NCI-H1436 treated with DMSO at 0.1 percent for 48 hours (cell line): ENCODE results near the gene ACAP3.

Experiments
- DNase-seq: peaks from one replicate; lab custom pipeline; 2025; lab: John Stamatoyannopoulos, UW

The ACAP3 gene, protein sequence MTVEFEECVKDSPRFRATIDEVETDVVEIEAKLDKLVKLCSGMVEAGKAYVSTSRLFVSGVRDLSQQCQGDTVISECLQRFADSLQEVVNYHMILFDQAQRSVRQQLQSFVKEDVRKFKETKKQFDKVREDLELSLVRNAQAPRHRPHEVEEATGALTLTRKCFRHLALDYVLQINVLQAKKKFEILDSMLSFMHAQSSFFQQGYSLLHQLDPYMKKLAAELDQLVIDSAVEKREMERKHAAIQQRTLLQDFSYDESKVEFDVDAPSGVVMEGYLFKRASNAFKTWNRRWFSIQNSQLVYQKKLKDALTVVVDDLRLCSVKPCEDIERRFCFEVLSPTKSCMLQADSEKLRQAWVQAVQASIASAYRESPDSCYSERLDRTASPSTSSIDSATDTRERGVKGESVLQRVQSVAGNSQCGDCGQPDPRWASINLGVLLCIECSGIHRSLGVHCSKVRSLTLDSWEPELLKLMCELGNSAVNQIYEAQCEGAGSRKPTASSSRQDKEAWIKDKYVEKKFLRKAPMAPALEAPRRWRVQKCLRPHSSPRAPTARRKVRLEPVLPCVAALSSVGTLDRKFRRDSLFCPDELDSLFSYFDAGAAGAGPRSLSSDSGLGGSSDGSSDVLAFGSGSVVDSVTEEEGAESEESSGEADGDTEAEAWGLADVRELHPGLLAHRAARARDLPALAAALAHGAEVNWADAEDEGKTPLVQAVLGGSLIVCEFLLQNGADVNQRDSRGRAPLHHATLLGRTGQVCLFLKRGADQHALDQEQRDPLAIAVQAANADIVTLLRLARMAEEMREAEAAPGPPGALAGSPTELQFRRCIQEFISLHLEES

DNA sequence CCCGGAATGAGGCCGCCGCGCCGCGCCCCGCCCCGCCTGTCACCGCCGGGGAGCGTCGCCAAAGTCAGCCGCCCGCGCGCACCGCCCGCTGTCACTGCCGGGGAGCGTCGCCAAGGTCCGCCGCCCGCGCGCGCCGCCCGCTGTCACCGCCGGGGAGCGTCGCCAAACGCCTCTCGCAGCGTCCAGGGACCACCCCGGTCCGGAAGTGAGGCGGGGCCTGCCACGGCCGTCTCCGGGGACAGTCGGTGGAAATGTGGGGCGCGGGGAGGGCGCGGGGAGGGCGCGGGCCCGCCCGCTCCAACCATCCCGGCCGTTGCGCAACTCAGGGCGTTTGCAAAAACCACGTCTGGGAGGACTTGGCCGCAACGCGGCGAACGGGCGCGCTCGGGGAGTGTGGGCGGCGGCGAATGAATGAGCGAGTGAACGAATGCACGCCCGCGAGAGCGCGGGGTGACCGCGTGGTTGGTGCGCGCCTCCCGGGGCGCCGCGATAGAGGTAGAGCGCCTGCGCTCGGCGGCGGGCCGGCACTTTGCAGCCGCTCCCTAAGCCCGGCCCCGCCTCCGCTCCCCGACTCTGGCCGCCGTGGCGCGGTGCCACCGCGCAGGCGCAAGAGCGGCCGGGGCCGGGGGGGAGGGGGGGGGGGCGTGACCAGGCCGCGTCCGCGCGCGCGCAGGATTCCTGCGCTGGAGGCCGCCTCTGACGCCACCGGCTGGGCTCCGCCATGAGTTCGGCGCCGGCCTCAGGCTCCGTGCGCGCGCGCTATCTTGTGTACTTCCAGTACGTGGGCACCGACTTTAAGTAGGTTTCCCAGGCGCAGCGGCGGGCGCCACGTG lies at the start of gene ACAP3, which contains the start of gene PUSL1:
ACAP3 (minus strand) TSS at position 8 of the 833 bp plus-strand sequence. CDS start 115 bp downstream, outside the sequence.
PUSL1 (plus strand) TSS at position 675 of the 833 bp plus-strand sequence; CDS start at position 722, 47 bp downstream.
- no peak for DNase-seq

DNA sequence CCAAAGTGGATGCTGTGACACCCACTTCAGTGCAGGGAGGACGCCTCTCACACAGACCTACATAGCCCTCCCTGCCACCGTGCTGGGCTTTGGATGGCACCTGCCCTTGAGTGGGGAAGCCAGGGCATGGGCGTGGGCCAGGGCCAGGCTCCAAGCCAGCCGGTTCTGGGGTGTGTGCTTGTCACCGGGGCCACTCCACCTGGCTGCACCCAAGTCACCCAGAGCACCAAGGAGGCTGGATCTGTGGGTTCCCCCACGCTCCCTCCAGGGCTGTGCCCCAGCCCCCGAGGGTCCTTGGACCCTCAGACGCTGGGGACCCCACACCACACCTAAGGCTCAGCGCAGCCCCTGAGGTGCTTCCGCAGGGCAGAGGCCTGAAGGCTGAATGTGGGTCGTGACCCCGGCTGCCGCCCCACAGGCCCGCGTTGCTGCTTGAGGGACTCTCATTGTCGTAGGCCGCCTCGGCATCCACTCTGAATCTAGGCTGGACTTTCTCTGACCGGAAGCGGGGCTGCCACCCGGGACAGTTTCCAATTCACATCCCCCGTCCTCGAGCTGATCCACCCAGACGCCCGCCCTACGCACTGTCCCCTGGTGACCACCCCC lies 49.2 kb upstream of the ACAP3 start:
- DNase-seq: no peak

DNA sequence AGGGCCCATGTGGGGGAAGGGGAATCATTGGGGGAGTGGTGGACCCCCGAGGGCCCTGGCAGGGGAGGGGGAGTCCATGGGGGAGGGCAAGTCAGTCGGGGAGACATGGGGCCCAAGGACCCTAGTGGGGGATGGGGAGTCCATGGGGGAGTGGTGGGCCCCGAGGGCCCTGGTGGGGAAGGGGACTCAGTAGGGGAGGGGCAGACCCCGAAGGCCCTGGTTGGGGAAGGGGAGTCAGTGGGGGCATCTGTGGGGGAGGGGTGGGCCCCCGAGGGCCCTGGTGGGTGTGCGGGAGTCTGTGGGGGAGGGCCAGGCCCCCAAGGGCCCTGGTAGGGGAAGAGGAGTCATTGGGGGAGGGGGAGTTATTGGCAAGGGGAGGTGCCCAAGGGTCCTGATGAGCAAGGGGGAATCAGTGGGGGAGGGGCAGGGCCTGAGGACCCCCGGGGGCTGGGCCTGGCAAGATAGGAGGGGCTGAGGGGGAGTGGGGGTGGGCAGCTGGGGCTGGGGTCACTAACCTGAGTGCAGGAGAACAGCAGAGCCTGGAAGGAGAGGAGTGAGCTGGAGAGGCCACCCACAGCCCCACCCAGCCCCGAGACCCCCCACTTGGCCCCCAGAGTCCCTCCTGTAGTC lies 48.6 kb upstream of the ACAP3 start:
- DNase-seq: no peak

DNA sequence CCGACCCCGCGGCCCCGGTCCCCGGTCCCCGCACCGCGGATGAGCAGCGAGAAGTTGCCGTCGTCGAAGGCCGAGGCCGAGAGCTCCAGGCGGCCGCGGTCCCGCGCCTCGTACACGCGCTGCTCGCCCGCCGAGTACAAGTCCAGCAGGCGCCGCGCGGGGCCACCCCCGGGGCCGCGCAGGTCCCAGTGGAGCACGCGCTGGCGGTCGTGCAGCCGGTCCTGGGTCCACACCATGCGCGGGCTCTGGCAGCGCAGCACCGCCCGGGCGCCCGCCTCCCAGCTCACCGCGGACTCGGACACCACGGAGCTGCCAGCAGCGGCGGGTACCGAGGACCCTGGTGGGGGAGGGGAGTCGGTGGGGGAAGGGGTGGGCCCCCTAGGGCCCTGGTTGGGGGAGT lies 47.7 kb upstream of the ACAP3 start:
- no peak for DNase-seq

DNA sequence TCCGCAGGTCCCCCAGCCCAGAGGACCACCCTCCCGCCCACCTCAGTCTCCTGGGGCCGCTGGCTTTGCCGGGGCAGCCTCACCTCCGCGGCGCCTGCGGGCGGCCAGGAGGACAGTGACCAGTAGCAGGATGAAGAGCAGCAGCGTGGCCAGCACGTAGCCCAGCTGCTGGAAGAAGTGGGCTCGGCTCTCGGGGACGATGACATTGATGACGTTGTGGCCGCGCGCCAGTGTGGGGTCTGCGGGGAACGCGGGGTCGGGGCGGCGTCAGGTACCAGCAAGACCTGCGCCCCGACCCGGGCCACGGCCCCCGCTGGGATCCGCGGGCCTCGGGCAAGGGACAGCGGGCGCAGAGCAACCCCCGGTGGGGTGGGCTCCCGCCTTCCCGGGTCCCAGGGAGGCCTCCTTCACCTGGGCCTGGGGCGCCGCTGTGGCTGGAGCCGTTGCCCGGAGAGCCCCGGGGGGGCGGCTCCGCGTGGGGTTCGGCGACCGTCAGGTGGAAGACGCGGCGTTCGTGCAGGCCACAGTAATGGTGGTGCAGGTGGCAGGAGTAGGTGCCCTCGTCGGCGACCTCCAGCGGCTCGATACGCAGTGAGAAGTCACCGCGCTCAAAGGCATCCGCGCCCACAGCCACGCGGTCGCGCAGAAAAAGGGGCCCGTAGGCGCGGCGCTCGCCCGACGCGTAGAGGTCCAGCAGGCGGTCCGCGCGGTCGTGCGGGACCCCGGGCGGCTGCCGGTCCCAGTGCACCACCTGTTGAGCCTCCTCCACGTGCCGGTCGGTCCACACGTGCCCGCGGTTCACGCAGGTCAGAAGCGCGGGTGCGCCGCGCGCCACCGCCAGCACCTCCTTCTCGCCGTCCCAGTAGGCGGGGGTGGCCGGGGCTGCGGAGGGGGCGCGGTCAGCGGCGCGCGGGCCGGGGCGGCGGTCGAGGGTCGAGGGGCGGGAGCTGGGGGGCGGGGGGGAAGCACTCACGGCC lies 46.8 kb upstream of the ACAP3 start:
- no peak for DNase-seq

DNA sequence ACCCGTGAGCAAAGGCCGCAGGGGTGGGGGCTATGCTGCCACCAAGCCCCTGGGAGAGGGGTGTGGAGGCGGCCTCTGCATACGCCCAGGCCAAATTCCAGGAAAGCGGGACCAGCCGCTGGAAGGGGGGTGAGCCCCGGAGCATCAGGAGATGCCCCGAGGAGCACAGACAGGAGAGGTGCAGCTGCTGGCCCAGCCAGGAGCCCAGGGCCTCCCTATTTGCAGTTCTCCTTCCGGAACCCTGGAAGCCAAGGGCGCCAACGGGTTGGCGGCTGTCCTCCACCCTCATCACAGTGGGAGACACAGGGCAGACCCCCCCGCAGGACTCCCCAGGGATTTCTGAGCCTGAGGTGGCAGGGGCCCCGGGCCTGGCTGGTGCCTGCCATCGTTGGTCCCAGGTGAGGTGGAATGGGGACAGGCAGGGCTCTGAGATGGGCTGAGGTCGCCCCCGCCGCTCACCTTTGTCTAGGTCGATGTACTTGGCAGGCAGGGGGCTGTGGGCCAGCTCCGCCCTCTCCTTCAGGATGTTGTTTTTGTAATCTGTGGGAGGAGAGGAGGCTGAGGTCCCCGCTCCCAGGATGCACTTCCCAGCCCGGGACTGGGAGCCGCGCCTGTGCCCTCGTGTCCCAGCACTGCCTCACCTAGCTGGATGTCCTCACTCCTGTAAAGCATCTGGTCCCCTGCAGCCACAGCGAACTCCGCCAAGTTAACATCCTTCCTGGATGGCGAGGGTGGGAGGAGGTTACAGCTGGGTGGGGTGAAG lies 45.8 kb upstream of the ACAP3 start:
- no peak for DNase-seq

DNA sequence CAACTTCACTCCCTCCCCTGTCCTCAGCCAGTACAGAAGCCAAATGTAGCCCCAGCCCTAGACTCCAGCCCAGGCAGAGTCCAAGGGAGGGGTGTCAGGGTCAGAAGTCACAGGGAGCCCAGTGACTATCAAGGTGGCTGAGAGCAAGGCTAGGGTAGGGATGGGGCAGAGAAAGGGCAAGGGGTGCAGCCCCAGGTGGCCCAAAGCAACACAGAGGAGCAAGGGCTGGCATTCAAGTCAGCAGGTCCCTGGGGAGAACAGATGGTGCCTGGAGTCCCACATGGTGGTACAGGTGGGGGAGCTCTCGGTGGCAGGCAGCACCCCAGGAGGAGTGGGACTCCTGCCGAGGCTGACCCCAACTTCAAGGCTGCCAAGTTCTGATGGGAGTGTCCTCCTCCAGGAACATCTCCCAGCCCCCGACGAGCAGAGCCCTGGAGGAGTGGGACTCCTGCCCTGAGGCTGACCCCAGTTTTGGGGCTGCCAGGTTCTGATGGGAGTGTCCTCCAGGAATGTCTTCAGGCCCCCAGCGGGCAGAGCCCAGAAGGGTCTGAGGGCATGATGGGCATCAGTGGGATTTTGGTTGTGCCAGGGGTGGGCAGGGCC lies 45.2 kb upstream of the ACAP3 start:
- no peak for DNase-seq

DNA sequence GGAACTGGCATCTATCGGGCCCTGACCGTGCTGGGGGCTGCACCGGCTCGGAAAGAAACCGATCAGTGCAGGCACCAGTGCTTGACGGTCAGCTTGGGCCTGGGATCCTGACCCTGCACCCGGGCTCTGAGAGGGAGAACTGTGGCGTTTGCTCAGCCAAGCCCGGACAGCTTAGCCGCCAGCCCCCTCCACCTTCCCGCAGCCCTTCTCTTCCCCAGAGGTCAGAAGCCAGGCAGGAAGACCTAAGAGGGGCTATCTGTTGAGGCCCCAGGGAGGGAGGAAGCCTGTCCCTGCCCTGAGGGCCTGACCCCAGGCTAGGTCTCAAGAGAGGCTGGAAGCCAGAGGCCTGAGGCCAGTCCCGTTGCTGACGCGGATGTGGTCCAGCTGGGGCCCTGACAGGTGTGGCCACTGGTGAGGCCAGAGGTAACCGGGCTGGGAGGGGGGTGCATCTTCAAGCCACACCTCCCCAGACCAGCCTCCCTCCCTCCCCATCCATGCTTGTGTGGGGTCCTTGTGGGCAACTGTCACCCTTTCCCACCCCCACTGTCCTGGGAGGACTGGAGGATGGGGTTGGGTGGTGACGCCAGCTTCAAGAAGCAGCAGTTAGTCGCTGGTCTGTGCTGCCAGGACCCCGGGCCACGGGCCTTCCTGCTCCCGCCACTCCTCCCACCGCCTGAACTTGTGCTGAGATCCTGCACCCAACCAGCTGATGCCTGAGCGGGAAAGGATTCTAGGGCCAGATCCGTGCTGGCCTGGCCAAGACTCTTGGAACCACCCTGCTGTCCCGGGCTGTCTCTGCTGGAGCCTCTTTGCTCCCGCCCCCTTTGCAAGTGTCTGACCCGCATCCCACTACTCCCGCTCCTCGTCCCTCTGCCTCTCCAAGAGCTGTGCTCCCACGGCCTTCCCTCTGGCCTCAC lies 44.0 kb upstream of the ACAP3 start:
- DNase-seq: no peak

DNA sequence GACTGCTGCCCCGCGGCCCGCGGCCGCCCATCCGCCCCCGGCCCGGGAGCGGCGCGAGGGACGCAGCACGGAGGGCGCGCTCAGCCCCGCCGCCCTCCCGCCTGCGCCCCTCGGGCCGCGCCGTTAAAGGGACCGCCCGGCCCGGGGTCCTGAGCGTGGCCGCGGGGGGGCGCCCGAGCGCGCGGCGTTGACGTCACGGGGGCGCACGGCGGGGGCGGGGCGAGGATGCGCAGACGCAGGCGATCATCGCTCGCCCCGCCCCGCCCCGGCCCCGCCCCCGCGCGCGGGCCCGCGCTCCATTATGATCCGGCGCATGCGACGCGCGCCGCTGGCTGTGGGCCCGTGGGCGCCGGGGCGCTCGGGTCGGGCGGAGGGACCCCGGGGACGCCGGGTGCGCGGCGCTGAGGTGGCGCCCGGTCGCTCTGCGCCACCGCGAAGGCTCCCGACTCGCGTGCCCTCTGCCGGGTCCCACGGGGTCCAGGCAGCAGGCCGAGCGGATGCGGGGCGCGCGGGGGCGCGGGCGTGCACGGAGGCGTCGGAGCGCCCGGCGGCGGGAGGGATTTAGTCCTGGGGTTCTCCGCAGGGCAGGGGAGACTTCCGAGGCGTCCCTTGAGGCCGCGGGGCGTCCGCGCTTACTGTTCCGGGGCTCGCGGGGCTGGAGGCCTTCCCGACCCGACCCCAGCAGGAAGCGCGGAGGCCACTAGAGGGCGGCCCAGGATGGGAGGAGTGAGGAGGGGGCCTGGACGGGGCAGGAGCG lies 41.7 kb upstream of the ACAP3 start, which contains the start of gene DVL1:
DVL1 (minus strand) TSS at position 163 of the 757 bp plus-strand sequence. CDS start 353 bp downstream, outside the sequence.
- DNase-seq: no peak

DNA sequence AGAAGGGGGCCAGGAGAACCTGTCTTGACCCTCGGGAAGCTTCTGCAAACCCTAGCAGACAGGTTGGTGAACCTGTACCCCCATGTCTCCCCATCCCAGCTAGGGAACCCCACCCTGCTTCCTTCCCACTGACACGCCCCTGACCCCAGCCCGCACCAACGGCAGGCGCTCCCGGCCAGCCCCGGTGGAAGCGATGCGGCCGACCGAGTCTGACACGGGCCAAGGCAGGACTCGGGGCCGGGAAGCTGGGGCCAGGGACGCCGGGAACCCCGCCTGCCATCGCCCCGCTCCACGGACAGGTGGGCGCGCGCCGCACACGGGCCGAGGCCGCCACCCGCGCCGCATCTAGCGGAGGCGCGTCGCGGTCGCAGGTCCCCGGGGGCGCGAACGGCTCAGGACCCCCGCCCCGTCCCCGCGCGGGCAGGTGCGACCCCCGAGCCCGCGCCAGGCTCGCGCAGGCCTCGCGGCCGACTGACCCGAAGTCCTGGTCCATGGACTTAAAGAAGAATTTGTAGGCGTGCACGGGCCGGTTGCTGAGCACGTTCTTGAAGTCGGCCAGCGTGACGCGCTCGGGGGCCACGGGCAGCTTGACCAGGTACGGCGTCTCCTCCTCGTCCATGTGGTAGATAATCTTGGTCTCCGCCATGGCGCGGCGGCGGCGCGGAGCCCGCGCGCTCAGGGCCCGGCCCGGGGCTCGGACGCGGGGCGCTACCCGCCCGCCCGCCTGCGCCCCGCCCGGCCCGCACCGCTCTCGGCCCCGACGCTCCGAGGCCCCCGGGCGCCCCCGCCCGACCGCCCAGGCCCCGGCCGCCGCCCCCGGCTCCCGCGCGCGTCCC lies 40.9 kb upstream of the ACAP3 start:
- DNase-seq: no peak

DNA sequence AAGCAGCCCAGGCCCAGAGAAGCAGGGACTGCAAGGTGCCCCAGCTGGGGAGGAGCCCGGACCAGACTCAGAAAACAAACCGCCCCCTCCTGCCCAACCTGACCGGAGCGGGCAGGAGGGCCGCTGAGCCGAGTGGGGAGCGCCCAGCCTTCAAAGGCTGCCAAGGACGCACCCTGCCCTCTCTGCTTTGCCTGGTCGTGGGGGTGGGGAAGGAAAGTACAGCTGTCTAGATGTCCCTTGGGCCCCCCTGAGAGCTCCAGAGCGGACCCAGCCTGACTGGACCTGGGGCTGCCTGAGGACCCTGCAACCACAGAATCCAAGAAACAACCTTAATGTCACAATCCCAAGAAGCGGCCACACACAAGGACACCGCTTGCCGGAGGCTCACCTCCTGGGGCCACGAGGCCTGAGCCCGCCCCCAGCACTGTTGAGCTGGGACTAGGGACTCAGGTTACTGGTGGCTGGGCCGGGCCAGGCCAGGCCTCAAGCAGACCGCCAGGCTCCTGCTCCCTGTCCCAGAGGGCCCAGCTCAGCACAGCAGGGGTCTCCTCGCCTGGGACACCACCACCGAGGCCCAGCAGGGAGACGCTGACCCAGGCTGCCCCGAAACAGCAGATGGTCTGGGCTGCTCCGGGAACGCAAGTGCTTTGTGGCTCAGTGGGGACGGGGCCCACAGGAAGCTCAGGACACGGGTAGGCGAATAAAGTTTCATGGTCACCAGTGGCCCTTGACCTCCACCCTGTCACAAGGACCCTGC lies 40.1 kb upstream of the ACAP3 start:
- DNase-seq: no peak

DNA sequence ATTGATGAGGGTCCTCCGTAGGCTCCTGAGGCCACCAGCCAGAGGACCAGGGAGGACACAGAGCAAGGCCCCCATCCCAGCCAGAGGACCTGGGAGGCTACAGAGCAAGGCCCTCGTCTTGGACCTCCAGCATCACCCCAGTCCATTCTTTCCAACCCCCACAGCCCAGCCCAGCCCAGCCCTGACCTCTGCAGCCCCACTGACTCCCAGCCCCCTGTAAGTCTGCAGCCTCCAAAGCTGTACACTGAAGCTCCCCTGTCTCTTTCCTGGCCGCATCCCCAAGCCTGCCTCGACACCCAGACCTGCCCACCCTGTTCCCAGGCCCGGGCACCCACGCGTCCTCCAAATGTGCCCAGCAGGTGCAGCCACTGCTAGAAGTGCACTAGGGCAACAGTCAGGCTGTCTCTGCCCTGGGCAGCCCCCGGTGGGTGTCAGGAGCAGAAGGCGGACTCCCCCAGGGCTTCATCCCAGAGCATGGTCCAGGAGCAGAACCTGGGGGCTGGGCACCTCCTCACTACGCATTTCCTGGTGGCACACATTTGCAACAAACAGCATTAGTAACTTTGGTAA lies 39.4 kb upstream of the ACAP3 start:
- no peak for DNase-seq

DNA sequence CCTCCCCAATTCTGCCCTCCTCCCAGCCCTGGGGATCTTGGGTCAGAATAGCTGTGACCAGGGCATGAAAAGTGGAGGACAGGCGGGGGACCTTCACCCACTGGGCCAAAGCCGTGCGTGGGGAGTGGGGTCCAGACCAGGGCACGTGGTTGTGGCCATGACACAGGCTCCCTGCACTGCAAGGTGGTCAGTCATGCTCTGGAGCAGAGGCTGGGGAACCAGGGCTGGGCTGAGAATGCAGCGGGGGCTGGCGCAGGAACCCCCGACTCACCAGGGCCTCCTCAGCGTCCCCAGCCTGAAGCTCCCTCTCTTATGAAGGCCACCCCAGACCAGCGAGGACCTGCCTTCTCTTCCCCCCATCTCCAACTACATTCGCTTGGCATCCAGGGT lies 38.8 kb upstream of the ACAP3 start:
- no peak for DNase-seq

DNA sequence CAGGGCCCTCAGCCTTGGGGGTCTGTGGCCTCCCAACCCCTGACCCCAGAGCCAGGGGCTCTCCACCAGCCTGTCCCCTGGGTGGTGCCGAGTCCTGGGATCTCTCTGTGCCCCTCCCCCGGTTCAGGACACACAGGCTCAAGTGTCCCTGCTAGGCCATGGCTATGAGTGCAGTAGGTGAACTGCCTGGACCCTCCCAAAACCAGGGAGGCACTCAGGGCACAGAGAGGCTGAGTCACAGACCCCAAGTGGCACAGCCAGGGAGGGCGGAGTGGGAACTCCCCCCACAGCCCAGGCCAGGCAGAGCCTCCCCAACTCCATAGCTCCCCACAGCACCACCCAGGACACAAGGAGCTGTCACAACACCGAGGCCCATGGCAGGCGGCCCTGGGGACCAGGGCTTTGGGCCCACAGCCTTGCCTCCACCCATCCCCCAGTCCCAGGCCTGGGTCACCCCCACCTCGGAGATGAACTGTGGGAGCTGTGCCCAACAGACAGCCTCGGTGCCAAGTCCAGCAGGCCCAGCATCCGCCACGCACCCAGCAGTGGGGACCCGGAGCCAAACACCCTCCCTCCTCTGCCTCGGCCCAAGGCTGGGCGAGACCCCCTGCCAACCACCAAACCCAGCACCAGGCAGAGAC lies 38.2 kb upstream of the ACAP3 start:
- DNase-seq: no peak
